MCF 10A (cell line): ENCODE measurements around the gene WAC. TPM values are rescaled to one million over a fixed set of nuclear protein-coding genes. Genes with fewer than 3 reads are reported as not detected.

ENCODE experiments used
- BruUV-seq: library from RNA; stranded (reverse); fragments of 400-500 nt; replicated peaks from 2 replicates; lab custom pipeline; 2021; lab: Mats Ljungman, UMichigan
- CTCF ChIA-PET: fragments of 300-600 bp; sonication (Branson Sonifier 250); formaldehyde crosslinking; extraction: SDS; loops from one replicate; lab custom pipeline; 2021; ENCODE audit warnings: antibody characterized with exemption, inconsistent platforms; lab: Yijun Ruan, JAX
- POLR2A ChIA-PET: fragments of 300-600, 350-650 bp; sonication (Branson Sonifier 250); formaldehyde crosslinking; extraction: SDS; loops from one replicate; lab custom pipeline; 2020; ENCODE audit warnings: antibody characterized with exemption, inconsistent platforms; lab: Yijun Ruan, JAX
- DNase-seq: peaks from one replicate; pipeline ENCODE4 v3.0.0-alpha.2; 2018; ENCODE audit not compliant: unreplicated experiment
- H3K27ac Mint-ChIP-seq: one replicate; pipeline ENCODE4 v1.8.0; 2022; ENCODE audit warnings: mild to moderate bottlenecking, low read depth, mixed read lengths; ENCODE audit not compliant: unreplicated experiment
- H3K27me3 Mint-ChIP-seq: one replicate; pipeline ENCODE4 v1.8.0; 2022; ENCODE audit warnings: mixed read lengths; ENCODE audit not compliant: insufficient read depth, unreplicated experiment
- H3K36me3 Mint-ChIP-seq: one replicate; pipeline ENCODE4 v1.8.0; 2022; ENCODE audit warnings: mild to moderate bottlenecking, moderate library complexity, mixed read lengths; ENCODE audit not compliant: insufficient read depth, unreplicated experiment
- H3K4me1 Mint-ChIP-seq: one replicate; pipeline ENCODE4 v1.8.0; 2022; ENCODE audit warnings: mixed read lengths; ENCODE audit not compliant: insufficient read depth, unreplicated experiment
- H3K4me3 Mint-ChIP-seq: one replicate; pipeline ENCODE4 v1.8.0; 2022; ENCODE audit warnings: mild to moderate bottlenecking, moderate library complexity, mixed read lengths; ENCODE audit not compliant: unreplicated experiment
- H3K9me3 Mint-ChIP-seq: one replicate; pipeline ENCODE4 v1.8.0; 2022; ENCODE audit warnings: mixed read lengths; ENCODE audit not compliant: unreplicated experiment
- CTCF ChIP-seq: fragments of 200-600 bp; IDR thresholded peaks from one replicate; pipeline ENCODE4 v1.8.0; 2022; ENCODE audit warnings: antibody characterized with exemption, mild to moderate bottlenecking; ENCODE audit not compliant: unreplicated experiment
- intact Hi-C: fragments of 100-400 bp; cut with micrococcal nuclease; formaldehyde crosslinking; loops from 2 replicates; pipeline ENCODE4 v1.14.1; 2022
- total RNA-seq: library from RNA; stranded (reverse); gene quantifications from 2 replicates; pipeline ENCODE4 v1.2.3, GENCODE V29; 2022

WAC gene
- total RNA-seq, 1 experiment from 2014 or later, result 155 TPM

GRCh38 chr10:28666751-28667467 is 134.0 kb downstream of the WAC start:
- ChIA-PET CTCF (interaction anchor here (0.6 to 0.9 kb wide), 3 partner anchors 324 to 462 kb away, joined by 3 to 4 read pairs (median 3); no protein-coding TSS in a partner anchor), POLR2A (no interaction called here)
- Mint-ChIP-seq H3K4me3 (no peak overlapping the region), H3K27me3 (peaks cover 28% of the 10 kb centered on the region), H3K9me3 (no peaks in the 10 kb centered on the region), H3K27ac (no peak overlapping the region), H3K36me3 (no peaks in the 10 kb centered on the region), H3K4me1 (peaks cover 11% of the 10 kb centered on the region)
- TF ChIP-seq CTCF, result no peak
- no peak for DNase-seq
- no TSS peak for BruUV-seq
- intact Hi-C loops, result no loop called here

GRCh38 chr10:28668363-28669226 is 135.7 kb downstream of the WAC start:
- Mint-ChIP-seq H3K9me3 (no peaks in the 10 kb centered on the region), H3K36me3 (no peaks in the 10 kb centered on the region), H3K27me3 (peaks cover 28% of the 10 kb centered on the region), H3K27ac (no peak overlapping the region), H3K4me1 (peaks cover 10% of the 10 kb centered on the region), H3K4me3 (peak overlapping the region; percentile 71)
- BruUV-seq, result no TSS peak
- ChIA-PET CTCF (interaction anchor here (1.2 kb wide), 1 partner anchor 323 kb away, joined by 3 read pairs; no protein-coding TSS in a partner anchor), POLR2A (no interaction called here)
- DNase-seq, result no peak
- no peak for TF ChIP-seq CTCF
- intact Hi-C loops, result no loop called here

- no peaks in the 10 kb centered on the region for H3K36me3 Mint-ChIP-seq
- intact Hi-C loops, result no loop called here
- H3K4me1 Mint-ChIP-seq, result peaks cover 6% of the 10 kb centered on the region
- TF ChIP-seq CTCF, result no peak
- ChIA-PET CTCF (interaction anchor here (0.5 to 1.2 kb wide), 3 partner anchors 38 to 323 kb away, joined by 3 to 5 read pairs (median 4); no protein-coding TSS in a partner anchor), POLR2A (no interaction called here)
- H3K4me3 Mint-ChIP-seq, result peak overlapping the region; percentile 71
- BruUV-seq, result no TSS peak
- H3K27me3 Mint-ChIP-seq, result peaks cover 28% of the 10 kb centered on the region
- no peak overlapping the region for H3K27ac Mint-ChIP-seq
- H3K9me3 Mint-ChIP-seq, result no peaks in the 10 kb centered on the region
- DNase-seq, result no peak
Measured at GRCh38 chr10:28669227-28670173, 136.6 kb downstream of the WAC start.

Other genes starting within 250 kb of the WAC start
- gene MPP7, start 230.1 kb upstream of the WAC start, total RNA-seq, result 4.1 and 5.4 TPM in 2 replicates
- gene BAMBI, start 144.4 kb downstream of the WAC start, total RNA-seq, result 21.2 and 31.6 TPM in 2 replicates